HepG2 (cell line): ENCODE measurements around the gene PRKCG.

Experiments used
- AFF4 ChIP-seq: sonication (generic); formaldehyde crosslinking; IDR thresholded peaks from 2 replicates; pipeline ENCODE4 v1.4.0; 2020; ENCODE audit warnings: missing genetic modification reagents
- ATF7 ChIP-seq, 2 experiments: fragments of 450-650 bp in 1 of 2; sonication (generic) in 1 of 2; formaldehyde crosslinking in 1 of 2; IDR thresholded peaks; 2 replicates each; pipeline versions ENCODE4 v1.4.0 to v1.6.1; 2016 to 2020; ENCODE audit warnings: antibody characterized with exemption in 1 of 2, mild to moderate bottlenecking in 1 of 2, missing genetic modification reagents in 1 of 2
- GMEB1 ChIP-seq: sonication (generic); formaldehyde crosslinking; IDR thresholded peaks from 2 replicates; pipeline ENCODE4 v1.5.1; 2020; ENCODE audit warnings: missing genetic modification reagents, mild to moderate bottlenecking, borderline replicate concordance
- KAT8 ChIP-seq: IDR thresholded peaks from 2 replicates; pipeline ENCODE4 v1.6.1; 2016; ENCODE audit warnings: missing genetic modification reagents, missing compliant biosample characterization
- NR2F6 ChIP-seq, 2 experiments: IDR thresholded peaks; 2 replicates each; pipeline ENCODE4 v1.6.1; 2016; ENCODE audit warnings: antibody characterized with exemption in 1 of 2, mild to moderate bottlenecking in 1 of 2
- RBFOX2 ChIP-seq: fragments of 200-400 bp; formaldehyde crosslinking; IDR thresholded peaks from 2 replicates; pipeline ENCODE4 v1.6.1; 2017; ENCODE audit warnings: low read depth, mild to moderate bottlenecking, low read length
- TSC22D2 ChIP-seq: sonication (generic); formaldehyde crosslinking; IDR thresholded peaks from 2 replicates; pipeline ENCODE4 v1.5.1; 2020; ENCODE audit warnings: missing genetic modification reagents, mild to moderate bottlenecking, borderline replicate concordance
- ZNF672 ChIP-seq: sonication (generic); formaldehyde crosslinking; IDR thresholded peaks from 2 replicates; pipeline ENCODE4 v1.8.1; 2022; ENCODE audit warnings: missing genetic modification reagents
- ZNF709 ChIP-seq: sonication (generic); formaldehyde crosslinking; IDR thresholded peaks from 2 replicates; pipeline ENCODE4 v1.5.0; 2020; ENCODE audit warnings: mild to moderate bottlenecking, missing genetic modification reagents
- ZNF75D ChIP-seq: sonication (generic); formaldehyde crosslinking; IDR thresholded peaks from 2 replicates; pipeline ENCODE4 v1.8.1; 2023; ENCODE audit warnings: missing genetic modification reagents, mild to moderate bottlenecking, borderline replicate concordance
- ZNF761 ChIP-seq: sonication (generic); formaldehyde crosslinking; conservative IDR thresholded peaks from 2 replicates; pipeline ENCODE4 v1.4.0; 2020; ENCODE audit warnings: mild to moderate bottlenecking, missing genetic modification reagents

GRCh38 chr19:53867225-53868090 is 14.5 kb upstream of the PRKCG start, which contains the start of gene MYADM:
- TF ChIP-seq AFF4 (CRISPR knock-in tag) (no peak), ATF7 (IDR thresholded peaks at IDR 0.05) (no peak), ATF7 (CRISPR knock-in tag; IDR thresholded peaks at IDR 0.05) (no peak; the same call in 1 of the 2 replicates), ZNF709 (CRISPR knock-in tag) (peak; percentile 71; the same call in 1 of the 2 replicates), KAT8 (CRISPR knock-in tag) (peak; percentile 48; the same call in 1 of the 2 replicates), ZNF672 (CRISPR knock-in tag) (no peak), ZNF75D (no peak), RBFOX2 (peak; percentile 72), TSC22D2 (CRISPR knock-in tag) (no peak), NR2F6 (IDR thresholded peaks at IDR 0.05) (peak; percentile 62), NR2F6 (CRISPR knock-in tag; IDR thresholded peaks at IDR 0.05) (peak; percentile 51), ZNF761 (peak; percentile 92; the same call in 1 of the 2 replicates), GMEB1 (CRISPR knock-in tag) (peak; percentile 13; the same call in 1 of the 2 replicates)
